MCF 10A (cell line): ENCODE data around the gene PPM1A. TPM values are rescaled to one million over a fixed set of nuclear protein-coding genes. Genes with fewer than 3 reads are reported as not detected.

Source experiments
- BruUV-seq: library from RNA; stranded (reverse); fragments of 400-500 nt; replicated peaks from 2 replicates; lab custom pipeline; 2021; lab: Mats Ljungman, UMichigan
- CTCF ChIA-PET: fragments of 300-600 bp; sonication (Branson Sonifier 250); formaldehyde crosslinking; extraction: SDS; loops from one replicate; lab custom pipeline; 2021; ENCODE audit warnings: antibody characterized with exemption, inconsistent platforms; lab: Yijun Ruan, JAX
- POLR2A ChIA-PET: fragments of 300-600, 350-650 bp; sonication (Branson Sonifier 250); formaldehyde crosslinking; extraction: SDS; loops from one replicate; lab custom pipeline; 2020; ENCODE audit warnings: antibody characterized with exemption, inconsistent platforms; lab: Yijun Ruan, JAX
- DNase-seq: peaks from one replicate; pipeline ENCODE4 v3.0.0-alpha.2; 2018; ENCODE audit not compliant: unreplicated experiment
- H3K27ac Mint-ChIP-seq: one replicate; pipeline ENCODE4 v1.8.0; 2022; ENCODE audit warnings: mild to moderate bottlenecking, low read depth, mixed read lengths; ENCODE audit not compliant: unreplicated experiment
- H3K27me3 Mint-ChIP-seq: one replicate; pipeline ENCODE4 v1.8.0; 2022; ENCODE audit warnings: mixed read lengths; ENCODE audit not compliant: insufficient read depth, unreplicated experiment
- H3K36me3 Mint-ChIP-seq: one replicate; pipeline ENCODE4 v1.8.0; 2022; ENCODE audit warnings: mild to moderate bottlenecking, moderate library complexity, mixed read lengths; ENCODE audit not compliant: insufficient read depth, unreplicated experiment
- H3K4me1 Mint-ChIP-seq: one replicate; pipeline ENCODE4 v1.8.0; 2022; ENCODE audit warnings: mixed read lengths; ENCODE audit not compliant: insufficient read depth, unreplicated experiment
- H3K4me3 Mint-ChIP-seq: one replicate; pipeline ENCODE4 v1.8.0; 2022; ENCODE audit warnings: mild to moderate bottlenecking, moderate library complexity, mixed read lengths; ENCODE audit not compliant: unreplicated experiment
- H3K9me3 Mint-ChIP-seq: one replicate; pipeline ENCODE4 v1.8.0; 2022; ENCODE audit warnings: mixed read lengths; ENCODE audit not compliant: unreplicated experiment
- CTCF ChIP-seq: fragments of 200-600 bp; IDR thresholded peaks from one replicate; pipeline ENCODE4 v1.8.0; 2022; ENCODE audit warnings: antibody characterized with exemption, mild to moderate bottlenecking; ENCODE audit not compliant: unreplicated experiment
- intact Hi-C: fragments of 100-400 bp; cut with micrococcal nuclease; formaldehyde crosslinking; loops from 2 replicates; pipeline ENCODE4 v1.14.1; 2022
- total RNA-seq: library from RNA; stranded (reverse); gene quantifications from 2 replicates; pipeline ENCODE4 v1.2.3, GENCODE V29; 2022

The PPM1A gene
- total RNA-seq, 1 experiment from 2014 or later, result 50.4 TPM

- intact Hi-C loops, result no loop called here
- Mint-ChIP-seq H3K4me3 (no peak overlapping the region), H3K27ac (no peak overlapping the region), H3K4me1 (no peaks in the 10 kb centered on the region), H3K36me3 (no peaks in the 10 kb centered on the region), H3K27me3 (no peaks in the 10 kb centered on the region), H3K9me3 (no peaks in the 10 kb centered on the region)
- BruUV-seq, result no TSS peak
- ChIA-PET CTCF (interaction anchor here (1.5 kb wide), 1 partner anchor 31 kb away, joined by 3 read pairs; no protein-coding TSS in a partner anchor), POLR2A (no interaction called here)
- no peak for TF ChIP-seq CTCF
- DNase-seq, result no peak
Observed at GRCh38 chr14:60214415-60215126, 34.5 kb upstream of the PPM1A start.

GRCh38 chr14:60215127-60215444 lies 33.9 kb upstream of the PPM1A start:
- Mint-ChIP-seq H3K4me1 (no peaks in the 10 kb centered on the region), H3K9me3 (no peaks in the 10 kb centered on the region), H3K4me3 (no peak overlapping the region), H3K27ac (no peak overlapping the region), H3K27me3 (no peaks in the 10 kb centered on the region), H3K36me3 (no peaks in the 10 kb centered on the region)
- TF ChIP-seq CTCF, result no peak
- no TSS peak for BruUV-seq
- ChIA-PET CTCF (interaction anchor here (1.5 kb wide), 1 partner anchor 32 kb away, joined by 3 read pairs; no protein-coding TSS in a partner anchor), POLR2A (no interaction called here)
- intact Hi-C loops, result no loop called here
- DNase-seq, result no peak

GRCh38 chr14:60215520-60216420 lies 33.3 kb upstream of the PPM1A start:
- H3K36me3 Mint-ChIP-seq, result no peaks in the 10 kb centered on the region

More at GRCh38 chr14:60215520-60216420, 33.3 kb upstream of the PPM1A start:
- H3K4me3 Mint-ChIP-seq, result no peak overlapping the region
- no TSS peak for BruUV-seq
- no peaks in the 10 kb centered on the region for H3K27me3 Mint-ChIP-seq
- no peak for TF ChIP-seq CTCF
- no peak for DNase-seq
- CTCF ChIA-PET, result interaction anchor here (1.5 kb wide), 1 partner anchor 32 kb away, joined by 3 read pairs; no protein-coding TSS in a partner anchor
- no peaks in the 10 kb centered on the region for H3K9me3 Mint-ChIP-seq
- intact Hi-C loops, result no loop called here
- H3K27ac Mint-ChIP-seq, result no peak overlapping the region
- no peaks in the 10 kb centered on the region for H3K4me1 Mint-ChIP-seq
- POLR2A ChIA-PET, result interaction anchor here (1.4 kb wide), 1 partner anchor 10 kb away, joined by 5 read pairs; no protein-coding TSS in a partner anchor
